NCI-H128 (cell line): Measurements from ENCODE around the gene IL1RAP.
"Not testable (repeated sequence)": the region's sequence is repeated elsewhere in the genome, so short reads cannot be mapped to it uniquely, and the experiment has no call there.

Experiments
- DNase-seq: peaks from one replicate; lab custom pipeline; 2025; ENCODE audit not compliant: unreplicated experiment; lab: John Stamatoyannopoulos, UW

The IL1RAP gene

DNA sequence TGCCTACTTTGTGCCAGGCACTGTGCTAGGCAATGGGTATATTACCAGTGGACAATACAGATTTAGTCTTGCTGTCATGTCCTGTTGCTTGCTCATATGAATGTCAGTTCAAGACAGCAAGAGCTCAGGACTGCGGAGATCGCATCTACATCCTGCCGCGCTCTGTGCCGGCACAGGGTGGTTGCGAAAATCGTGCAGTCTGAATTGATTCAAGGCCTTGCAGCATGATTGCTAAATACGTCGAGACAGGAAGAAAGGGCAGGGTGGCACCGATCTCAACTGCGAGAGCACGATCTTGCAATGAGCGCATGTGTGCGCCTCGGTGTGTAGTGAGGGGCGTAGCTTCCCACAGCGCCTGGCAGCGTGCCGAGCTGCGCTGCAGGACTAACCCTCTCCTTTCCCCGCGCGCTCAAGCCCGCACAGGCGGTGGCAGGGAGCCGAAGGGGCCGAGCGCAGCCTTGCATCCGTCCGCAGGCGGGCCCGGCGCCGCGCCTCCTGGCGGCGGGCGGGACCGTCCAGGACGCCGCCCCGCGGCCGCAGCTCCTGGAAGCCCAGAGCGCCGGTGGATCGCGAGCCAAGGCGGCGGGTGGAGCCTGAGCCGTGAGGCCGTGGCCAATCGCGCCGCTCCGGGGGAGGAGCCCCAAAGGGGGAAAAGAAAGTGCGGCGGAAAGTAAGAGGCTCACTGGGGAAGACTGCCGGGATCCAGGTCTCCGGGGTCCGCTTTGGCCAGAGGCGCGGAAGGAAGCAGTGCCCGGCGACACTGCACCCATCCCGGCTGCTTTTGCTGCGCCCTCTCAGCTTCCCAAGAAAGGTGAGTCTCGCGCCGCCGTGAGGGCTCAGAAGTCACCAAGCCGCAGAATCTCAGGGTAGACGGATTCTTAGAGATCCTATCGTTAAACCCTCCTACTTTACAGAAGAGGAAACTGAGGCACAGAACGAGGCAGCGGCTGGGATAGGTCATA is at the start of gene IL1RAP:
Gene IL1RAP (plus strand): TSS at position 677 of the 962 bp plus-strand sequence. CDS start 50,205 bp downstream, outside the sequence.
- peak; percentile 76 for DNase-seq

GRCh38 chr3:190467922-190468321 is 46.0 kb upstream of the IL1RAP start:
- no peak for DNase-seq

DNA sequence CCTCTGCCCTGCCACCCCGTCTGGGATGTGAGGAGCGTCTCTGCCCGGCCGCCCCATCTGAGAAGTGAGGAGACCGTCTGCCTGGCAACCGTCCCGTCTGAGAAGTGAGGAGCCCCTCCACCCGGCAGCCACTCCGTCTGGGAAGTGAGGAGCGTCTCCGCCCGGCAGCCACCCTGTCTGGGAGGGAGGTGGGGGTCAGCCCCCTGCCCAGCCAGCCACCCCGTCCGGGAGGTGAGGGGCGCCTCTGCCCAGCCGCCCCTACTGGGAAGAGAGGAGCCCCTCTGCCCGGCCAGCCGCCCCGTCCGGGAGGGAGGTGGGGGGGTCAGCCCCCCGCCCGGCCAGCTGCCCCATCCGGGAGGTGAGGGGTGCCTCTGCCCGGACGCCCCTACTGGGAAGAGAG is 40.6 kb upstream of the IL1RAP start:
- not testable (repeated sequence) for DNase-seq

DNA sequence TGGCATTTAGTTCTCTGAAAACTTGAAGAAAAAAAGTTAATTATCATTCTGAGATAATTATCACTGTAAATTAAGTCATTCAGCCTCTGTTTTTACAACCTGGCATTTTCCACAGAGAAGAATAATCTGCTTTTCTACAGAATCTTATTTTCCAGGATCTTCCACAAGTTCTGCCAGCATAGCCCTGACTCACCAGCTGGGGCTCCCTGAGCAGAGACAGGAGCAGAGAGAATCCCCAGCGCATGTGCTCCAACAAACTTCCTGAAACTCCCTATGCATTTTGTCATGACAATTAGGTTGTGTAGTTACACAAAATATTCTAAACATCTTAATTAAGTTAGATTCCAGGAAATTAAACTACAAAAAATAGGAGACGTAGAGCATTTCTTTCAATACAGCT is 32.1 kb upstream of the IL1RAP start:
- no peak for DNase-seq

GRCh38 chr3:190485830-190486532 is 27.9 kb upstream of the IL1RAP start:
- DNase-seq: peak; percentile 16

GRCh38 chr3:190486533-190486864 is 27.4 kb upstream of the IL1RAP start:
- no peak for DNase-seq

GRCh38 chr3:190486908-190487607 is 26.8 kb upstream of the IL1RAP start:
- no peak for DNase-seq

DNA sequence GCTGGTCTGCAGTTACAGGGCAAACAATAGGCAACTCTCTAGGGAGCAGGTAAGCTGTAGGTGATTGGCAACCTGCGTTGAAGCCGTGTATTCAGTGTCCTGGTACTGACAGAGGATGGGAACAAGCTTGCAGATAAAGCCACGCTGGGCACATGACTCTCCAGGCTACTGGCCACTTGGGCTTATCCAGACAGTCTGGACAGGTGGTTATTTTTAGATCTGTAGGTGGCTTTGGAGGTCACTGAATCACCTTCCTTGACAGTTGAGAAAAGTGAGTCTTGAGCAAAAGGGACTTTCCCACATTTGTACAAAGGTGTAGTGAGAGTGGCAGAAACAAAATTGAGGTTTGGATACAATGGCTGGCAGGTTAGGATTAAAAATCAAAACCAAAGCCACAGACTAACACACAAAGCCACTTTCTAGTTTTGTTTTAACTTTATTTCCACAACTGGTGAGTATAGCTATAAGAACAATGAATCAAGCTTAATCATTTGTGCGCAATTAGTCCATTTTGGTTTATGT is 22.3 kb upstream of the IL1RAP start:
- no peak for DNase-seq

GRCh38 chr3:190492129-190492528 is 21.8 kb upstream of the IL1RAP start:
- no peak for DNase-seq

DNA sequence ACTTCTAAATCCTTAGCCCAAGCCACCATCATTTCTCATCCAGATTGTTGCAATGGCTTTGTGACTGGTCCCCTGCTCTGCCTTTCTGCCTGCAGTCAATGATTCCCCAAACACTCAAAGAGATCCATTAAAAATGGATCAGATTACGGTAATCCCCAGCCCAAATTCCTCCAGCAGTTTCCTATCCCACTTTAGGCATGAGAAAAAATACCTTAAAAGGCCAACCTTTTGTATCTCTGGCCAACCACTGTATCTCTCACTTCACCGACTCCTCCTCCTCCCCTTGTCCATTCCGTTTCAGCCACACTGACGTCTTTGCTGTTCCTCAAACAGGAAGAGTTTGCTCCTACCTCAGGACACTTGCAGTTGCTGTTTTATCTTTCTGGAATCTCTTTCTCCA is 20.9 kb upstream of the IL1RAP start:
- no peak for DNase-seq

- no peak for DNase-seq
Observed at GRCh38 chr3:190494907-190495306, 19.0 kb upstream of the IL1RAP start.

DNA sequence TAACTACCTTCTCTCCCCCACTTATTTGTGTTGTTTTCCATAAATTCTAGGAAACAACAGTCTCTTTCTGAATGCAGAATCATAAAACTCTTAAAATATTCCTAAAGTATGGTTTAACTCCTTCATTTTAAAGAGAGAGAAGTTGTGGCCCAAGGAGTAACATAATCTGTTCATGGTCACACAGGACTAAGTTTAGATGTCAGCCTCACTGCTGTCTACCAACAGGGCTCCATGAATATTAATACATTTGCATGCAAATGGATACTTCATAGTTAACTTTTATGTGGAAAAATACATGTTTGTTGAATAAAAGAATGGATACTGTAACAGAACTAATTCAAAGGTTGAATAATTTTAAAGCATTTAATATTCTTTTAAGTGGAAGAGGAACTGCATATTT is 18.5 kb upstream of the IL1RAP start:
- DNase-seq: no peak

- DNase-seq: no peak
Observed at GRCh38 chr3:190495796-190496195, 18.1 kb upstream of the IL1RAP start.

DNA sequence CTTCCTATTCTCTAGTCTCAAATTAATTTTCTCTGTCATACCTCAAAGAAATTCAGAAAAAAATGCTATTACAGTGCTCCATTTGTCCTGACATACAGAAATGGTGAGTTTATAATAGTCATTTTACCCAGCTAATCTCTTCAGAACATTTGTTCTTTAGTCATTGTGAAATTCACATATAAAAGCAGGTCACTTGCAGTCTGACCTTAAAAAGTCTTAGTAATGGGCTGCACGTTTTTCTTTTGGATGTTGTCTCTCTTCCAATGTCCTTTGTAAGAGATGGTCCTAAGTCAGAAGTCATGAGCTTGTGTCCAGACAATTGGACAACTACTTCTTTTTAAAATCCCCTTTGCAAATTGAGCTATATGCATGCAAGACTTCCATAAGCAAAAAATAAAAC is 17.0 kb upstream of the IL1RAP start:
- DNase-seq: no peak

DNA sequence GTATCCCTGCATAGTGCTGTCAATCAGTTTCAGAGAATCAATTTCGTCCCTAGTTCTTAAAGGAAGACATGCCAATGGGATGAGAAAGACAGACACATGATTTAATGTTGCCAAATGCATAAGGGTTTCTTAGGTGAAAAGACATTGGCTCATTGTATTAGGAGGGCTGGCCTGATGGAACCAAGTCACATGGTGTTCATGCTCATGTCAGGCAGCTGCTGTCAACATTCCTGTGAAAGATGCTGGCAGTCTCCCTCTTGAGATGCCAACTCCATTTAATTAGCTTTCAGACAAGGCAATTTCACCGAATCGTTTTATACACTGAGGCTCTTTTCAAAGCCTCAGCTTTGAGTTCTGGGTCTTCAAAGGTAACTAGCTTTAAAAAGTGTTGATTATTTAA is 16.1 kb upstream of the IL1RAP start:
- DNase-seq: no peak

GRCh38 chr3:190498293-190498692 is 15.6 kb upstream of the IL1RAP start:
- no peak for DNase-seq

GRCh38 chr3:190499122-190499521 is 14.8 kb upstream of the IL1RAP start:
- no peak for DNase-seq

DNA sequence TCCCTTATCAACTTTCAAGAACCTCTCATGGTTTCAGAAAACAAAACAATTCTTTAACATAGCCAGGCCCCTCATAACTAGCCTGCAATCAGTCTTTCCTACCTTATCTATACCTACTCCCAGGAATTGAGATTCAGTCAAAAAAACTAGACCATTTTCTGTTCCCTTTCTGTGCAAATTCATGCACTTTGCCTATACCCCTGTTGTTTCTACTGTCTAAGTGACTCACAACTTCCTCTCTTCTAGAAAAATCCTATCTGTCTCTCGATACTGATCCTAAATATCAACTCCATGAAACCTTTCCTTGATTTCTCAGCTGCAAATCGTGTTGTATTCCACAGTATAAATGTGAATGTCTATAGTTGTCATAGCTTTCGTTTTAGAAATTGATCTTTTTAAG is 10.9 kb upstream of the IL1RAP start:
- no peak for DNase-seq

- DNase-seq: no peak
Observed at GRCh38 chr3:190504354-190505125, 9.3 kb upstream of the IL1RAP start.

- no peak for DNase-seq
Observed at GRCh38 chr3:190505381-190506003, 8.4 kb upstream of the IL1RAP start.
